ENCODE results near the gene GPR107.

DNA sequence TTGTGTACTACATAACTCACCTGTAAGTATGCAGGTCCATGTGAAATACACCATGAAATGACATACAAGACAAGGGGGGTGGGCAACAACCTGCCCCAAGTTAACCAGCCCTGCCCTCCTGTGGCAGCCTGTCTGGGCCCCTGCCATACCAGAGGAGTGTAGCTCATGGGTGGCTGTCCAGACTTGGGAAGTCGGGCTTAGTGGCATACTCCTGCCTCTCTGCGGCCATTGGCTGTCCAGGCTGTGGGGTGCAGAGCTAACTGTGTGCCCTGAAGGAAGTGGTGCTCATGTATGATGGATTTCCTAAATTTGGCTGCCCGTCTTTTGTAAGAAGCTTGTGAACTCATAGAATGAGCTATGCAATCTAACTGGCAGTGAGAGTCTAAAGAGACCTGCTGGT, 47.0 kb downstream of the GPR107 start:
- TF ChIP-seq, protein P1, sequence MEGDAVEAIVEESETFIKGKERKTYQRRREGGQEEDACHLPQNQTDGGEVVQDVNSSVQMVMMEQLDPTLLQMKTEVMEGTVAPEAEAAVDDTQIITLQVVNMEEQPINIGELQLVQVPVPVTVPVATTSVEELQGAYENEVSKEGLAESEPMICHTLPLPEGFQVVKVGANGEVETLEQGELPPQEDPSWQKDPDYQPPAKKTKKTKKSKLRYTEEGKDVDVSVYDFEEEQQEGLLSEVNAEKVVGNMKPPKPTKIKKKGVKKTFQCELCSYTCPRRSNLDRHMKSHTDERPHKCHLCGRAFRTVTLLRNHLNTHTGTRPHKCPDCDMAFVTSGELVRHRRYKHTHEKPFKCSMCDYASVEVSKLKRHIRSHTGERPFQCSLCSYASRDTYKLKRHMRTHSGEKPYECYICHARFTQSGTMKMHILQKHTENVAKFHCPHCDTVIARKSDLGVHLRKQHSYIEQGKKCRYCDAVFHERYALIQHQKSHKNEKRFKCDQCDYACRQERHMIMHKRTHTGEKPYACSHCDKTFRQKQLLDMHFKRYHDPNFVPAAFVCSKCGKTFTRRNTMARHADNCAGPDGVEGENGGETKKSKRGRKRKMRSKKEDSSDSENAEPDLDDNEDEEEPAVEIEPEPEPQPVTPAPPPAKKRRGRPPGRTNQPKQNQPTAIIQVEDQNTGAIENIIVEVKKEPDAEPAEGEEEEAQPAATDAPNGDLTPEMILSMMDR (IDR thresholded peaks at IDR 0.05) = no peak
- TF ChIP-seq POLR2A (IDR thresholded peaks at IDR 0.05) = no peak
